DMS79 treated with DMSO at 0.1 percent for 48 hours (cell line): ENCODE measurements around the gene PLEKHA6.
"Not testable (repeated sequence)": the region's sequence is repeated elsewhere in the genome, so short reads cannot be mapped to it uniquely, and the experiment has no call there.

Experiments
- DNase-seq: peaks from one replicate; lab custom pipeline; 2025; lab: John Stamatoyannopoulos, UW

The PLEKHA6 gene

DNA sequence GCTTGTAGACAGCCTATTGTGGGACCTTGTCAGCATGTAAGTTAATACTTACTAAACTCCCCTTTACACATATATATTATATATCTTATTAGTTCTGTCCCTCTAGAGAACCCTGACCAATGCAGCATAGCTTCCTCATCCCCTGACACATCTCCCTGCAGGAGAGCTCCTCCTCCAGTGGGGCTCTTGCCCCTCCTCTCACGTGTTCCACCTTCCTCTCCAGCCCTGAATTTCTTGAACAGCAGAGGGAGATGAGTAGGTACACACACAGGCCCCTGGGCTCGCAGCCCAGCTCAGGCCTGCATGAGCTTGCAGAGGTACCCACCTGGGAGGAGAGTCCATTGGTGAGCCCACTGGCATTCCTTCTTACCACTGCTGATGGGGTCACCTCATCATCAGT, 118.7 kb downstream of the PLEKHA6 start:
- DNase-seq: no peak

DNA sequence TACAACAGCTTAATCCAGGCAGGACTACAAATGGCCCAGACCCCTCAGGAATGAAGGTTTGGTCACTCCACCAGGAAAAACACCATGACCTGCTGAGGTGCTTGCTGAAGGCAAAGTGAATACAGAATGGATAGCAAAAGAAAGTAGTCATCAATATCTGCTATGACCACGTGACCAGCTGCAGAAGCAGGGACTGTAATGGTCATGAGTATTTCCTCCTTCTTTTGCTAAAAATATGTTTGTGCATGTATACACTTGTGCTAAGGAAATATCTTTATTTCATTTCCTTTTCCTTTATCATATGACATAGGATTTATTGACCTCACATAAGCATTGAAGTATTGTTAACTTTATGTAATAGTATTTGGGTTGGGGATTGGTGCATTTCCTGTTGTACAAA, 119.5 kb downstream of the PLEKHA6 start:
- DNase-seq: no peak

DNA sequence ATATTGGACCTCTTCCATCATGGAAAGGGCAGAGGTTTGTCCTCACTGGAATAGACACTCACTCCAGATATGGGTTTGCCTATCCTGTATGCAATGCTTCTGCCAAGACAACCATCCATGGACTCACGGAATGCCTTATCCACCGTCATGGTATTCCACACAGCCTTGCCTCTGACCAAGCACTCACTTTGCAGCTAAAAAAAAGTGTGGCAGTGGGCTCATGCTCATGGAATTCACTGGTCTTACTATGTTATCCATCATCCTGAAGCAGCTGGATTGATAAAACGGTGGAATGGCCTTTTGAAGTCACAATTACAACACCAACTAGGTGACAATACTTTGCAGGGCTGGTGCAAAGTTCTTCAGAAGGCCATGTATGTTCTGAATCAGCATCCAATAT, 120.3 kb downstream of the PLEKHA6 start:
- DNase-seq: not testable (repeated sequence)

DNA sequence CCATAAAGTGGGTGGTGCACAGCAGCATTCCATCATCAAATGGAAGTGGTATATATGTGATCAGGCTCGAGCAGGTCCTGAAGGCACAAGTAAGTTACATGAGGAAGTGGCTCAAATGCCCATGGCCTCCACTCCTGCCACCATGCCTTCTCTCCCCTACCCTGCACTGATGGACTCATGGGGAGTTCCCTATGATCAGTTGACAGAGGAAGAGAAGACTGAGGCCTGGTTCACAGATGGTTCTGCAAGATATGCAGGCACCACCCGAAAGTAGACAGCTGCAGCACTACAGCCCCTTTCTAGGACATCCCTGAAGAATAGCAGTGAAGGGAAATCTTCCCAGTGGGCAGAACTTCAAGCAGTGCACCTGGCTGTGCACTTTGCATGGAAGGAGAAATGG, 121.2 kb downstream of the PLEKHA6 start:
- DNase-seq: not testable (repeated sequence)

DNA sequence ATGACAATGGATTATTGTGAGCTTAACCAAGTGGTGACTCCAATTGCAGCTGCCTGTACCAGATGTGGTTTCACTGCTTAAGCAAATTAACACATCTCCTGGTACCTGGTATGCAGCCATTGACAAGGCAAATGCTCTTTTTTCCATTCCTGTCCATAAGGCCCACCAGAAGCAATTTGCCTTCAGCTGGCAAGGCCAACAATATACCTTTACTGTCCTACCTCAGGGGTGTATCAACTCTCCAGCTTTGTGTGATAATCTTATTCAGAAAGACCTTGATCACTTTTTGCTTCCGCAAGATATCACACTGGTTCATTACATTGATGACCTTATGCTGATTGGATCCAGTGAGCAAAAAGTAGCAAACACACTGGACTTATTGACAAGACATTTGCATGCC, 122.2 kb downstream of the PLEKHA6 start:
- not testable (repeated sequence) for DNase-seq

DNA sequence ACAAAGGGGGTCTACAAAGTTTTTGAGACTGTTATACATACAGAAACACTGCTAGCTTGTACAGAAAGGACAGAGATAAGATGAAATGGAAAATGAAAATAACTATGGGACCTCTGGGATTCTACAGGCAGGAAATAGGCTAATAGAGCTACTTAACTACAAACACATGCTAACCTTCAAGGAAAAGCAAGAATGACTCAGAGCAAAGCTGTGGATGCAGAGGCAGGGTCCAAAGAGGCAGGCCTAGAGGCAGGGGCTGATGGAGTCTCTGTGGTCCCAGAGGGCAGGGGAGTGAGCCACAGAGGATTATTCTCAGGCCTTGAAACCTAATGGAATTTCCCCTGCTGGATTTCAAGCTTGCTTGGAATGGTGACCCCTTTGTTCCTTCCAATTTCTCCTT, 127.2 kb downstream of the PLEKHA6 start:
- DNase-seq: no peak

DNA sequence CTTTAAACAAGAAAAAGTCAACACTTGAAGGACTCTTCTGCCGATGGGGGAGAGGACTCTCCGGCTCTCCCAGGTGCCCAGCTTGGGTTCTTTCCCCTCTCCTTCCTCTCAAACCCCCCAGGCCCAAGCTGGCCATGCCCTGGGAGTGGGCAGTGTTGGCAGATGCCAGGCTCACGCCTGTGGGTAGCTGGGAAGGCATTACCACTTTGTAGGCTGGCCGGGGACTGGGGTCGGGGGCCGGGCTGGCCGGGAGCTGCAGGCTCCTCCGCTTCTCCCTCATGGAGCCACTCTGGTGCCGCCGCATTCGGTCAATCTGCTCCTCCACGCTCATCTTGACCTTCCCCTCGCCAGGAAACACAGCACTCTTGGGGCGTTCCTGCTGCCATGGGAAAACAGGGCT, 129.5 kb downstream of the PLEKHA6 start:
- DNase-seq: no peak

DNA sequence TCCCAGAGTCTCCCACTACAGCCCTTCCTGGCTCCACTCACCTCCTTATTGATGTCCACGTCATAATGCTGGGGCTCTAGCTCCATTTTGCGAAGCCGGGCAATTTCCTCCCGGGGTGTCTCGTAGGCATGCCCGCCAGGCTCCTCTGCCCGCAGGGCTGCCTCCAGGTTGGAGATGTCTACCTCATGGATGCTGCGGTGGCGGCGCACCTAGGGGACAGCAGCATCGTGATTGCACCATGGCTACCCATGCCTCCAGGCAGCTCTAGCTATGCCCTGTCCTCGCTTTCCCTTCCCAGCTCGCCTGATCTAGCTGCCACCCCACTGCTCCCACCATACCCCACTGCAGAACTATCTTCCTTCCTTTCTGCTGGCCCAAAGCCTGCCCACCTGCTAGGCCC, 130.8 kb downstream of the PLEKHA6 start:
- no peak for DNase-seq

DNA sequence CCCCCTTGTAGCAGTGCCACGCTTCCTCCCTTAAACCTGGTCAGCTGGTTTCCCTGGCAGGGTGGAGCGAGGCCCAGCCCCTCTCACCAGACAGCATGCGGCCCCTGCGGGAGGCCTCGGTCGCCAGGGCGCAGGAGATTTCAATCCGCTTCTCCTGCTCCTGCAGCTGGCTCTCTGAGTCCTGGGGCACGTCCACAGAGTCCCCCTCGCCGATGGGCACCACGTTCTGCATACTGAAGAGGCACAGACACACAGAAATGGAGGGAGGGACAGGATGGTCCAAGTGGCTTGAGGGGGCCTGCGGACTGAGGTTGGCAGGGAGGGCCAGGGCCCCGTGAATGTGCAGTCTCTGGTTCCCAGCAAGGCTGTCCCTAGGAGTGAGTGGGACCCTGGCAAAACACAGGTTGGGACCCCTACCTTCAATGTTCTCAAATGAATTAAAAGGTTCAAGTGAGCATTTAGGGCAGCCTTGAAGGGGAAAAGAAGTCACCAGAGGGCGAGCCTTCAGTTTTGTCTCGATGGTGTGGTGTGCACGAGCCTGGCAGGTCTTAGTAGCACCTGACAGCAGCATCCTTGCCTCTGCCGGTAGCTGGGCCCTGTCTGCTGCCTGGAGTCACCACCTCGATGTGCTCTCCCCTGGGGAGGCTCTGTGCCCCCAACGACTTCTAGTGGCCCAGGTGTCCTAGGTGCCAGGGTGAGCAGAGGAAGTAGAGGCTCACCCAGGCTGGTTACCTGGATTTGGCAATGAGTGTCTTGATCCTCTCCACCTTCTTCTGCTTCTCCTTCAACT, 131.5 kb downstream of the PLEKHA6 start:
- no peak for DNase-seq

DNA sequence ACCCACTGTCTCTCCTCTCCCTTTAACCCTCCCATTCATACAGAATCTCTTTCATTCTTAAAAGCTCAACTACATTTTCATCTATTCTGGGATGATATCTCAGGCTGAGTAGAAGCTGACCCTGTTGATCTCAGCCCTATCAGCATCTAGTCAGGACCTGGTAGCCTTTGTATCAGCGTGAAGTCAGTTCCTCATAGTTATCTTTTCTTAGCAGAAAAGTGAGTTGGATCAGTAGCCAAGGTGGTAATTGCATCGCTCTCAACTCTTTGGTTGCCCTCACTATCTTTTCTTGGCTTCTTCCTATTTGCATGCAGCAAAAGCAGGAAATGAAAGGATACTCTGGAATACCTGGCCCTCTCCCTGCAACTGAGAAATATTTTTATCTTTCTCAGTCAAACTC, 132.4 kb downstream of the PLEKHA6 start:
- no peak for DNase-seq

DNA sequence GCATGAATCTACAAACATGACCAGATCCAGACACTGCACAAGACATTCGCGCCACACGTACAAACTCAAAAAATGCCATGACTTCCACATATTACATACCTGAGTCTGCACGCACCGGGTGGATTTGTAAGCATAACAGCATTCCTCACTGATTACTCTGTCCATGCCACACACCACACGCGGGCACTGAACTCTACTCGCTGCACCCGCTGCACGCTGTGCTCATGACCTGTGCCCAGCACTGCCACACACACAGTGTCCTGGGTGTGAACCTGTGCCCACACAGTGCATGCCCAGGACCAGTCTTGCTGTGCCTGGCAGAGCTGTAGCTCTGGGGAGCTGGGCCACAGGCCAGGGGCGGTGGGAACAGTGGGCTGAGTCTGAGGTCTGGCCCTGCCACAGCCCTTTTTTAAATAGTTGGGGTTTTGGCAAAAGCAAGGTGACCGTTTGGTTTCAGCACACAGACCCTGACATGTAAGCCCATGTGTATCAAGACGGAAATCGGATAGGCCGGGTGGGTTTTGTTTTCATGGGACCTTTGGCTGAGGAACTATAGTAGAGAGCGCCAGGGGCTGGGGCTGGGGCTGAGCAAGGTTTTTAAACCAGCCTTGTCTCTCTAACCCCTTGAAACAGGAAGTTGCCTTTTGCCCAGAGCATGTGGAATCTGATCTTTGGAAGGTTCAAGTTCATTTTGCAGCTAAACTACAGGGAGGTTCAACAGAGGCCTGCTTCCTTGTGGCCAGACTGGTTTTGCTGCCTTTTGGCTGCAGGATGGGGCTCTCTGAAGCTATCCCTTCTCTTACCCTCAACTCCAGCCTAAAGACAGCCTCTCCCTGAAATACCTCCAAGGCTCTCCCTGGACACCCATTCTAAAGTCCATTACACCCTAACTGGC, 133.6 kb downstream of the PLEKHA6 start:
- DNase-seq: no peak

DNA sequence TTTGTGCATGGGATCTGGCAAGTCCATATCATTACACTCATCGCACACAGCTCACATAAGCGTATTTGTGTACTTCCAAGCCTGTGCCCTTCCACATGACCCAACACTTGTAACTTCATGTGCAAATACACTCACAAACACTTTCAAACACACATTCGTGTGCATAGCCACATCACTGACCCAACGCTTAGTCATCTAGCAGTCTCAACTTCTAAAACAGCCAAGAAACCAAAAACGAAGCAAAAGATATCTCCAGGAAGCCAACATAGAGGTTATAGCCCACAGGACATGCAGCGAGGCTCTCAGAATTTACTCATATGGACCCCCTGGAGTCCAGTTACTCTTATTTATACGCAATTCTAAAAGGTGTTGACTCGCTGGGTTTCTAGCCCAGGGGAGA, 135.1 kb downstream of the PLEKHA6 start:
- DNase-seq: no peak

DNA sequence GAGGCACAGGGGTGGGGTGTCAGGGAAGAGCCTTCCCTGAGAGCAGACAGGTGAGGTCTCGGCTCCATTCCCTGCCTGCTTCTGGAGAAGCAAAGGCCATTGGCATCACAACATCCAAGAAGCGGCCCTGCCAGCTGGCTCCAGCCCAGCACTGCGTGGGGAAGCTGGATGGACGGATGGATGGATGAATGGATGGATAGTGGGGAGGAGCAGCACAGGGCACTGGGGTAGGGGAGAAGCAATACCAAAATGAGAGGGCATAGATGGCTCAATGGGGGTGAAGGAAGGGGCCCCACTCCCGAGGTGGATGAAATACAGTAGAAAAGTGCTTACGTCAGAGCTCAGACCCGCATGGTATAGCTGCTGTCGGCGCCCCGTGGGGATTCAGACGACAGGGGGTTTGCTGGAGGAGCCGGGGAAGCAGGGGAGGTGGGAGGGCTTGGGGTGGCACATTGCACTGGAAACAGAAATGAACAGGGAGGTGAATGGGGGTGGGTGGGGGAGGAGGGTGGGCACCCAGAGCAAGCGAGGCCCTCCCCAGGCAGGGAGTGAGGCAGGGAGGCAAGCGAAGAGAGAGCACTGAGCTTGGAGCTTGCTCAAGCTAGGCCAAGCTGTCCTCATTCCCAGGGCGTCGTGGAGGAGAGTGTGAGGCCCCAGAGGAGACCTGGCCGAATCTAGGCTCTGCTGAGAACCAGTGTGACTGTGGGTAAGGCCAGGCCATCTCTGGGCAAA, 136.4 kb downstream of the PLEKHA6 start:
- DNase-seq: no peak

DNA sequence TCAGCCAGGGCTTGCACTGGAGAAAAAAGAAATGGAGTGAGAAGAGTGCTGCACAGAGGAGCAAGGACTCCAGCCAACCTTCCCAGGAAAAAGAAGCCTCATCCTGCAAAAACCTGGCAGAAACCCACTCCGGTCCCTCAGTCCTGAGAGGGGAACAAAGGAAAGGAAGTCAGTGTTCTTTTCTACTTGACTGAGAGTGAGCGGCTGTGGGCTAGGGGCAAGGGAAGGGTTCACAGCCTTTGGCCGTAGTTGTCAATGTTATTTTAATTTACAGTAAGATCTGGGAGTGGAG, 137.0 kb downstream of the PLEKHA6 start:
- no peak for DNase-seq

DNA sequence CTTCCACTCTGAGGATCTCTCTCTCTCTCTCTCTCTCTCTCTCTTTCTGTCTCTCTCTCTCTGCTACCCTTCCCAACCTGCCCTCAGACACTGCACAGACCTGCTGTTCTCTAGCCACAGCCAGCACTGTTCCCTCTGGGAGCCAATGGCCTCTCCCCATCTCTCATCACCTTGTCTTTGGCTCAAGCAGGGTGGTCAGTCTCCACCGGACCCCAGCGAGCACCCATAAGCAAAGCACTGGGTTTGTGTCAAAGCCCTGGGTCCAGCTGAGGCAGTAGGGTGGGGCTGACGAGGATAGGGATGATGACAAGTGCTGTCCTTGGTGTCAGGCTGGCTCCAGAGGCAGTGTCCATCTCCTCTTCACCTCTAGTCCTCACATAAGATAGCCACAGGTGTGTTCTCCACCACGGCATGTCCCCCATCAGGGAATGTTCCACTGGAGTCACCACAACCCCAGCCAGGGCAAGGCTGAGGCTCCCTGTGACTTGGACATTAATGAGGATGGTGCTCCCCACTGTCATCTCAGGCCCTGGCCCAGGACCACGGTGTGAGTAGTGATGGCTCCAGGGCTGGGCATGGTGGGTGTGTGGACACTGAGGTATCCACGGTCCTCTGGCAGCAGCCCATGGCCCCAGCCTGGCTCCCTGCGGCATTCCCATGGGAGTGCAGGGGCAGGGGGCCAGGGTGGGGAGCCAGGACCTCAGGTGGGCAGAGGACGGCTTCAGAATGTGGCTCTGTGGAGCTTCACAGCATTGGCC, 137.5 kb downstream of the PLEKHA6 start:
- no peak for DNase-seq

DNA sequence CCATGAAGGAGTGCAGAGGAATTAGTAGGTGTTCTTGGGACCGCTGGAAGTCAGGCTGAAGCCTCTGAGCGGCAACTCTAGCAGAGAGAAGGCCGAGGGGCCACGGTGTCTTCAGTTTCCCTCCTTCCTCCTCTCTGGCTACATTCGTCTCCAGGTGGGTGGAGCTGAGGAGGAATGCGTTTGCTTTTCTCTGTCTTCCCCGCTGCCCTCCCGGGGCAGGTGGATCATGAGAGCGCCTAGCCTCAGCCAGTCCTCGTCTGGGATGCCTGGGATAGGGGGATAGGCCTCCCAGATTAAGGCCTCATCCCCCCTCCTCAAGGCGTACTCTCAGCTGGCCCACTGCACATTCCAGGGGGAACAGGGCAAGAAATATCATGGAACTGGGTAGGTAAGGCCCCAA, 138.5 kb downstream of the PLEKHA6 start:
- DNase-seq: no peak

DNA sequence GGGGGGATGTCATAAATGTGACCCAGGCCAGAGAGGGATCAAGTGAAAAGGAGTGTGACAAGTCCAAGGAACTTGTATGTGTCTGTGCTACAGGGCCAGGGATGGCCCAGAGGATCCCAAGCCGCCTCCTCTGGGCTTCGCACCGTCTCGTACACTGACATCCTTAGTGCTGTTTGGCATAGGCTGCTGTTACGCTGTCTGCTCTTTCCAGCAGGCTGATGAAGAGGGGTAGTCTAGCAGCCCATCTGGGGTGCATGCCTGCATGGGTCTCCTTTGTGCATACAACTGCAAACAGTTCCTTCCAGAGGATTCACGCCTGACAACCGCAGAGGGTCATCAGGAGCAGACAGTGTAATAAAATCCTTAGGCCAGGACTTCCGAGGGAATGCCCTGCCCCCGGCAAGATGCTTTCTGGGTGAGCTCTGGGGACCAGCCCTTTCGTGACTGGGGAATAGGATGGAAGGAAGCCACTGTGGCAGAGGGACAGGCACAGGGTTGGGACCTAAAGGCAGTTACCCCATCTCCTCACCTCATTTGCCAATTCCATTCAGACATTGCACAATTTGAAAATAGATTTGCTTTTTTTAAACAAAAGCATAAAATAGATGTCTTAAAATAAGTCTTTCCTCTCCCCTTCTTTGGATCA, 139.6 kb downstream of the PLEKHA6 start:
- no peak for DNase-seq

DNA sequence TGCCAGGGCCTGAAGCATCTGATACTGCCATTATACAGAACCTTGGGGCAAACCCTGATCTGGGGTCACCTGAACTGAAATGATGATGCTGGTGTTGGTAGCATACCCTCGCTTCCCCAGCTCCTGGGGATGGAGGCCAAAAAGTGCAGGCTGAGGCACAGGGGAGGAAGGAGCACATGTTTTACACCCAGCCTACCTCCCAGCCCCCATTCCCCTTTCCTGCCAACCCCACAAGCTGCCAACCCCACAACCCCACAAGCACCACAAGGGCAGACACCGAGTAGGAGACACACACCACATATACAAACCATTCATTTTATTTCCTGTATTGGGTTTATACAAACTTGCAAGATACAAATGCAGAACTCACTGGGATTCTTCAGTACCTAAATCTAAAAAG, 141.2 kb downstream of the PLEKHA6 start:
- no peak for DNase-seq

DNA sequence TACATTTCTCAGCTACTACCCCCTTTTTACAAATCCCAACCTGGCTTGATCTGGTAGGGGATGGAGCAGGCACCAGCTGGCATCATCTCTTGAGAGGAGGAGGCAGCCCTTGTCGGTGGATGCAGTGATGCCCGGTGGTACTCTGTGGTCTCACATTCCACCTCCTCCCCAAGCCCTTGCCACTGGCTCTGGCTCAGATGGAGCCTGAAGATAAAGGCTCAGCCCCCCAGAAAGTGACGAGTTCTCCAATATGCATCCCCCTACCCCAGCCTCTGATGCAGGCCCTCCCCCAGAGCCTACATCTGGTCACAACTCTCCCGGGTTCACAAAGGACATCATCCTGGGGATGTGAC, 142.1 kb downstream of the PLEKHA6 start:
- no peak for DNase-seq

DNA sequence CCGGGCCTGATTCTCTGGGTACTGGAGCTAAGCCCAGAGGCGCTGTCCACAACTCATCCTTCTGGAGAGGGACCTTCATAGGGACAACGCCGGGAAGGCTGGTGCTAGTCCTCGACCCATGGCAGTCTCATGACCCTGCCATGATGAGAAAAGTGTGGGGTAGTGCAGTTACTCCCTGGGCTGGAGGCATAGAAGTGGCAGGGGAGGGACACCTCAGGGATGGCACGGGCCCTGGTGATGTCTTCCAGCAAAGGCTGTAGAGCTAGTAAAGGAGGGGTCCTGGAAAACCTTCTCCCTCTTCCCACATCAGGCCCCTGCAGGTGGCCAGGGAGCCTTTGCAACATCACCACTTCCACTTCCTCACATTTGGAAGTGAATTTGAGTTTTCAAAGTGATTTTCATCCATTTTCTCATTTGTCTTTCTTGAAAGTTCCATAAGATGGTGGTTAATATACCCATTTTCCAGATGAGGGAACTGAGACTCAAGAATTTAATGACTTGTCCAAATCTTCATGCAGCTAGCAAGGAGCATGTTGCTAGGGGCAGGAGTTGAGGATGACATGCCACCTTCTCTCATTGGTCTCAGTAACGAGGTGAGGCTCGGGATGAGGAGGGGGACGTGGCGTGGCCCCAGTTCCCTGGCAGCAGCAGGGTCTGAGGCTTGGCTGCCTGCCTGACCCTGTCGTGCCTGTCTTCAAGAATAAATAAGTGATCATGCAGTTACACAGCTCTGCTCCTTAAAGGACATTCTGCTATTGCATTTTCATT, 142.7 kb downstream of the PLEKHA6 start:
- DNase-seq: no peak

DNA sequence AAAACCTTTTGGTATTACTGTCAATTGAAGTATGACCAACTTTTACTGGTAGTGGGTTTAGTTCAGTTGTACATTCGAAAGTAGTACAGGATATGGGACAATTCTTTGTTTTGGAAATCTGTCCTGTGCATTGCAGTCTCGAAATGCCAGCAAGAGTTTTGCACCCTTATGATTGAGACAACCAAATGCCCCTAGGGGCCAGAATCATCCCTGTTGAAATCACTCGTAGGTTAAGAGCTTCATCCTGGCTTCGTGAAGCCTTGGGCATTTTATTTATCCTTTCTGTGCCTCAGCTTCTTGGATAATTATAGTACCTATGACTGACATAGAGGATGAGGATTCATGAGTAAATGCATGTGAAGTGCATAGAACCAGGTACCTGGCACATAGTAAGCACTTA, 143.5 kb downstream of the PLEKHA6 start:
- no peak for DNase-seq
